ENCODE data around the gene TUBB1.
"Not testable (repeated sequence)": the region's sequence is repeated elsewhere in the genome, so short reads cannot be mapped to it uniquely, and the experiment has no call there.

TUBB1 gene

DNA sequence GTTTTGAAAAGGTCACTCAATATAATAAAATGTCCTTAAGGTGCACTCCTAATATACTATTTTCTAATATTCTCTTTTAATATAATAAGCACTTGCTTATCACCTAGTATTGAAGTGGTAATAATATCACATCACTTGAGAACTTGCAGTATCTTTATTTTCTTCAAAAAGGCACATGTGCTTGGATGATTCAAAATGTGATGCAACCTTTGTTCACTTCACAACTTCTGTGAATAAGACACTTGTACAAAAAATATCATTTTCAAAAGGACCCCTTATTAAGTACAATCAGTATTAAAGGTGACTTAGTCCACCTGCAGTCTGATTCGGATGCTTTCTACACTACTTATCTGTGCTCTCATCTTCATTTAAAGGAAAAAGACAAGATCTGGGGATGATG is 20.0 kb downstream of the TUBB1 start:
- POLR2A ChIA-PET, result no interaction called here
- Histone ChIP-seq H3K4me3 (ENCODE audit: low read depth, low read length) (no peak overlapping the region), H3K9me3 (ENCODE audit: control insufficient read depth, insufficient read depth, low read depth, low read length) (no peaks in the 10 kb centered on the region), H3K36me3 (ENCODE audit: control insufficient read depth in 2 of 2, insufficient read depth in 1 of 2, low read length in 2 of 2) (peaks cover 16 to 59% of the 10 kb centered on the region in 2 experiments; a peak in 2 of 3 replicates), H3K4me1 (ENCODE audit: control insufficient read depth, insufficient read depth, low read length) (peaks cover 2% of the 10 kb centered on the region; the same call in 1 of the 2 replicates), H3K27ac (ENCODE audit: extremely low read depth, low read depth, low read length) (no peak overlapping the region)
- TF ChIP-seq ZNF654 (tag by site-specific recombination; IDR thresholded peaks at IDR 0.05; ENCODE audit: low read depth) (no peak), ZNF394 (tag by site-specific recombination; IDR thresholded peaks at IDR 0.05; ENCODE audit: borderline replicate concordance) (no peak), SP7 (tag by site-specific recombination; IDR thresholded peaks at IDR 0.05) (no peak), YY2 (tag by site-specific recombination; IDR thresholded peaks at IDR 0.05) (no peak), ZNF837 (tag by site-specific recombination; IDR thresholded peaks at IDR 0.05) (no peak), ZNF791 (tag by site-specific recombination; IDR thresholded peaks at IDR 0.05) (no peak), ZNF626 (tag by site-specific recombination; IDR thresholded peaks at IDR 0.05) (no peak), ZNF76 (tag by site-specific recombination; IDR thresholded peaks at IDR 0.05; ENCODE audit: borderline replicate concordance, low read depth) (no peak), ZNF2 (tag by site-specific recombination; IDR thresholded peaks at IDR 0.05) (no peak), ZNF514 (tag by site-specific recombination; IDR thresholded peaks at IDR 0.05) (no peak)
- TF ChIP-seq, protein P1, sequence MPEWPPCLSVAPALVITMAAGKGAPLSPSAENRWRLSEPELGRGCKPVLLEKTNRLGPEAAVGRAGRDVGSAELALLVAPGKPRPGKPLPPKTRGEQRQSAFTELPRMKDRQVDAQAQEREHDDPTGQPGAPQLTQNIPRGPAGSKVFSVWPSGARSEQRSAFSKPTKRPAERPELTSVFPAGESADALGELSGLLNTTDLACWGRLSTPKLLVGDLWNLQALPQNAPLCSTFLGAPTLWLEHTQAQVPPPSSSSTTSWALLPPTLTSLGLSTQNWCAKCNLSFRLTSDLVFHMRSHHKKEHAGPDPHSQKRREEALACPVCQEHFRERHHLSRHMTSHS (tag by site-specific recombination; IDR thresholded peaks at IDR 0.05), result no peak
- TF ChIP-seq, protein P2, sequence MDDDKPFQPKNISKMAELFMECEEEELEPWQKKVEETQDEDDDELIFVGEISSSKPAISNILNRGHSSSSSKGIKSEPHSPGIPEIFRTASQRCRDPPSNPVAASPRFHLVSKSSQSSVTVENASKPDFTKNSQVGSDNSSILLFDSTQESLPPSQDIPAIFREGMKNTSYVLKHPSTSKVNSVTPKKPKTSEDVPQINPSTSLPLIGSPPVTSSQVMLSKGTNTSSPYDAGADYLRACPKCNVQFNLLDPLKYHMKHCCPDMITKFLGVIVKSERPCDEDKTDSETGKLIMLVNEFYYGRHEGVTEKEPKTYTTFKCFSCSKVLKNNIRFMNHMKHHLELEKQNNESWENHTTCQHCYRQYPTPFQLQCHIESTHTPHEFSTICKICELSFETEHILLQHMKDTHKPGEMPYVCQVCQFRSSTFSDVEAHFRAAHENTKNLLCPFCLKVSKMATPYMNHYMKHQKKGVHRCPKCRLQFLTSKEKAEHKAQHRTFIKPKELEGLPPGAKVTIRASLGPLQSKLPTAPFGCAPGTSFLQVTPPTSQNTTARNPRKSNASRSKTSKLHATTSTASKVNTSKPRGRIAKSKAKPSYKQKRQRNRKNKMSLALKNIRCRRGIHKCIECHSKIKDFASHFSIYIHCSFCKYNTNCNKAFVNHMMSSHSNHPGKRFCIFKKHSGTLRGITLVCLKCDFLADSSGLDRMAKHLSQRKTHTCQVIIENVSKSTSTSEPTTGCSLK (tag by site-specific recombination; IDR thresholded peaks at IDR 0.05), result no peak
- CTCF ChIA-PET, result no interaction called here

DNA sequence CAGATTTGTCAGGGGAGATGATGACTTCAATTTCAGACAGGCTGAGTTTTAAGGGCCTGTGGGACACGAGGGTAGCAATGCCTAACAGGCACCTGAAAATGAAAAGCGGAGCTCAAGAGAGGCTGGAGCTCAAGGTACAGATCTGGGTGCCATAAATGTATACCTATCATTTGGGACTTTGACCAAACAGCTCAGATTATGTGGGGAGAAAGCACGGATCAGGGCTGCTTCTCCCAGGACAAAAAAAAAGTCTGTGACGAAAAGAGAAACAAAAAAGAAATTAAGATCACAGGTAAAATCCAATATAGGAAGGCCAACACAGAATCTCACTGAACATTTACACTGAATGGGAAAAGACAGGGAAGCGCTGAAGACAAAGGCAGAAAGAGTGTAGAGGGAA is 21.4 kb downstream of the TUBB1 start:
- CTCF ChIA-PET, result interaction anchor here (0.6 kb wide), 1 partner anchor 363 kb away, joined by 4 read pairs; no protein-coding TSS in a partner anchor
- H3K4me3 ChIP-seq (ENCODE audit: low read depth, low read length), result no peak overlapping the region
- no peaks in the 10 kb centered on the region for H3K9me3 ChIP-seq (ENCODE audit: control insufficient read depth, insufficient read depth, low read depth, low read length)
- POLR2A ChIA-PET, result interaction anchor here (3.6 kb wide), 1 partner anchor 9 kb away, joined by 28 read pairs; the partner anchor contains the start of gene ATP5F1E
- TF ChIP-seq ZNF544 (tag by site-specific recombination; IDR thresholded peaks at IDR 0.05), result no peak
- TF ChIP-seq SALL2 (tag by site-specific recombination; IDR thresholded peaks at IDR 0.05; ENCODE audit: borderline replicate concordance), result no peak
- TF ChIP-seq ZNF610 (tag by site-specific recombination; IDR thresholded peaks at IDR 0.05; ENCODE audit: borderline replicate concordance), result no peak
- TF ChIP-seq ZNF629 (tag by site-specific recombination; IDR thresholded peaks at IDR 0.05), result no peak
- TF ChIP-seq ZBTB17 (tag by site-specific recombination; IDR thresholded peaks at IDR 0.05), result 0 out of 2 replicates have a peak, but pooled peaks have one; percentile 27
- TF ChIP-seq, protein P3, sequence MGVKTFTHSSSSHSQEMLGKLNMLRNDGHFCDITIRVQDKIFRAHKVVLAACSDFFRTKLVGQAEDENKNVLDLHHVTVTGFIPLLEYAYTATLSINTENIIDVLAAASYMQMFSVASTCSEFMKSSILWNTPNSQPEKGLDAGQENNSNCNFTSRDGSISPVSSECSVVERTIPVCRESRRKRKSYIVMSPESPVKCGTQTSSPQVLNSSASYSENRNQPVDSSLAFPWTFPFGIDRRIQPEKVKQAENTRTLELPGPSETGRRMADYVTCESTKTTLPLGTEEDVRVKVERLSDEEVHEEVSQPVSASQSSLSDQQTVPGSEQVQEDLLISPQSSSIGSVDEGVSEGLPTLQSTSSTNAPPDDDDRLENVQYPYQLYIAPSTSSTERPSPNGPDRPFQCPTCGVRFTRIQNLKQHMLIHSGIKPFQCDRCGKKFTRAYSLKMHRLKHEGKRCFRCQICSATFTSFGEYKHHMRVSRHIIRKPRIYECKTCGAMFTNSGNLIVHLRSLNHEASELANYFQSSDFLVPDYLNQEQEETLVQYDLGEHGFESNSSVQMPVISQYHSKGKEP (tag by site-specific recombination; IDR thresholded peaks at IDR 0.05), result no peak
- TF ChIP-seq ZNF623 (tag by site-specific recombination; IDR thresholded peaks at IDR 0.05), result no peak
- no peak for TF ChIP-seq SP7 (tag by site-specific recombination; IDR thresholded peaks at IDR 0.05)
- peaks cover 12 to 45% of the 10 kb centered on the region in 2 experiments; a peak in 2 of 3 replicates for H3K36me3 ChIP-seq (ENCODE audit: control insufficient read depth in 2 of 2, insufficient read depth in 1 of 2, low read length in 2 of 2)
- H3K4me1 ChIP-seq (ENCODE audit: control insufficient read depth, insufficient read depth, low read length), result peaks cover 2% of the 10 kb centered on the region; the same call in 1 of the 2 replicates
- no peak overlapping the region for H3K27ac ChIP-seq (ENCODE audit: extremely low read depth, low read depth, low read length)

DNA sequence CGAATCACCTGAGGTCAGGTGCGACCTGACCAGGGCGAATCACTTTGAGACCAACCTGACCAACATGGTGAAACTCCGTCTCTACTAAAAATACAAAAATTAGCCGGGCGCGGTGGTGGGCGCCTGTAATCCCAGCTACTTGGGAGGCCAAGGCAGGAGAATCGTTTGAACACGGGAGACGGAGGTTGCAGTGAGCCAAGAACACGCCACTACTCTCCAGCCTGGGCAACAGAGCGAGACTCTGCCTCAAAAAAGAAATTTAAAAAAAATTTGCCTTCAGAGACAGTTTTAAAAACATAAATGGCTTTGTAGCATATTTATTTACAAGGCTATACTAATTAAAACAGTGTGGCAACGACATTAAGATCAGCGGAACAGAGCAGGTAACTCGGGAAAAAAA is 22.3 kb downstream of the TUBB1 start:
- not testable (repeated sequence) for H3K4me1 ChIP-seq (ENCODE audit: control insufficient read depth, insufficient read depth, low read length); H3K27ac ChIP-seq (ENCODE audit: extremely low read depth, low read depth, low read length)
- peak overlapping the region; percentile 90 for H3K4me3 ChIP-seq (ENCODE audit: low read depth, low read length)

More for the DNA sequence above, 22.3 kb downstream of the TUBB1 start:
- peaks cover 10 to 36% of the 10 kb centered on the region in 2 experiments; a peak in 2 of 3 replicates for H3K36me3 ChIP-seq (ENCODE audit: control insufficient read depth in 2 of 2, insufficient read depth in 1 of 2, low read length in 2 of 2)
- not testable (repeated sequence) for H3K9me3 ChIP-seq (ENCODE audit: control insufficient read depth, insufficient read depth, low read depth, low read length)
- ChIA-PET CTCF (interaction anchor here (0.7 kb wide), 1 partner anchor 194 kb away, joined by 3 read pairs; no protein-coding TSS in a partner anchor), POLR2A (interaction anchor here (3.6 kb wide), 1 partner anchor 9 kb away, joined by 28 read pairs; the partner anchor contains the start of gene ATP5F1E)
